Measurements from ENCODE around the gene SEMA5A. TPM values are rescaled to one million over a fixed set of nuclear protein-coding genes. Genes with fewer than 3 reads are reported as not detected.

SEMA5A gene
- polyA plus RNA-seq, 1 donor (not counting 4 experiments of a cell fraction or from before 2014, with no cell fraction given), result 0.16 TPM

DNA sequence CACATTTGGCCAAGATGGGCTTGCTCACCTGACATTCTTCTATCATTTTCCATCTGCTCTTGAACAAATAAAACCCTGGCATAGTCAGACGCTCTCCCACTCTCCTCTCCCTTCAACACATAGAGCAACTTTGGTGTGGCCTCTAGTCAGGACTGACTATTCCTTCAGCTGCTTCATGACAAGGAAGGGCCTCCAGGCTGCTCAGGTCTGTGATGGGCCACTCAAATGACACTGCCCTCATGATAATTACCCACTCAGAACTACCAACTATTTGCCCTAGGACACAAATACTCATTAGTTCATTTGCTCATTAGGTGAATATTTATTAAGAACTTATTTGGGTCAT is 376.3 kb downstream of the SEMA5A start:
- peaks cover 38% of the 10 kb centered on the region for H3K4me1 ChIP-seq (ENCODE audit: control insufficient read depth, extremely low read depth, insufficient read depth, low read length)
- no peak for FAIRE-seq
- no peaks in the 10 kb centered on the region for H3K9me1 ChIP-seq (ENCODE audit: control insufficient read depth, extremely low read depth, insufficient read depth, low read length)
- H3K4me3 ChIP-seq (ENCODE audit: control insufficient read depth in 2 of 3, extremely low read depth in 1 of 3, insufficient read depth in 2 of 3, low read depth in 1 of 3, low read length in 3 of 3), result no peak overlapping the region
- no peak for DNase-seq (ENCODE audit: low read depth, low spot score)
- H2AFZ ChIP-seq (ENCODE audit: control insufficient read depth, low read length), result no peak overlapping the region
- H3K9me3 ChIP-seq (ENCODE audit: control insufficient read depth, low read depth, low read length), result peaks cover 9% of the 10 kb centered on the region
- no peaks in the 10 kb centered on the region for H3K27me3 ChIP-seq (ENCODE audit: control insufficient read depth, extremely low read depth, insufficient read depth, low read length)
- no peak overlapping the region for H3K9ac ChIP-seq (ENCODE audit: control insufficient read depth, extremely low read depth, insufficient read depth, low read length)
- TF ChIP-seq, protein P1, sequence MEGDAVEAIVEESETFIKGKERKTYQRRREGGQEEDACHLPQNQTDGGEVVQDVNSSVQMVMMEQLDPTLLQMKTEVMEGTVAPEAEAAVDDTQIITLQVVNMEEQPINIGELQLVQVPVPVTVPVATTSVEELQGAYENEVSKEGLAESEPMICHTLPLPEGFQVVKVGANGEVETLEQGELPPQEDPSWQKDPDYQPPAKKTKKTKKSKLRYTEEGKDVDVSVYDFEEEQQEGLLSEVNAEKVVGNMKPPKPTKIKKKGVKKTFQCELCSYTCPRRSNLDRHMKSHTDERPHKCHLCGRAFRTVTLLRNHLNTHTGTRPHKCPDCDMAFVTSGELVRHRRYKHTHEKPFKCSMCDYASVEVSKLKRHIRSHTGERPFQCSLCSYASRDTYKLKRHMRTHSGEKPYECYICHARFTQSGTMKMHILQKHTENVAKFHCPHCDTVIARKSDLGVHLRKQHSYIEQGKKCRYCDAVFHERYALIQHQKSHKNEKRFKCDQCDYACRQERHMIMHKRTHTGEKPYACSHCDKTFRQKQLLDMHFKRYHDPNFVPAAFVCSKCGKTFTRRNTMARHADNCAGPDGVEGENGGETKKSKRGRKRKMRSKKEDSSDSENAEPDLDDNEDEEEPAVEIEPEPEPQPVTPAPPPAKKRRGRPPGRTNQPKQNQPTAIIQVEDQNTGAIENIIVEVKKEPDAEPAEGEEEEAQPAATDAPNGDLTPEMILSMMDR (optimal IDR thresholded peaks at IDR 0.05 in 1 of 3, IDR thresholded peaks at IDR 0.05 in 1 of 3, conservative IDR thresholded peaks at IDR 0.05 in 1 of 3; ENCODE audit: extremely low read depth in 1 of 3, insufficient read depth in 2 of 3, low read length in 3 of 3), result no peak
- TF ChIP-seq EZH2 (IDR thresholded peaks at IDR 0.05; ENCODE audit: low read length), result no peak
- no peaks in the 10 kb centered on the region for H4K20me1 ChIP-seq (ENCODE audit: control insufficient read depth, extremely low read depth, insufficient read depth, low read length)
- H3K79me2 ChIP-seq (ENCODE audit: control insufficient read depth, insufficient read depth, low read length), result no peaks in the 10 kb centered on the region
- peak overlapping the region; percentile 45 for H3K4me2 ChIP-seq (ENCODE audit: control insufficient read depth, extremely low read depth, insufficient read depth, low read depth, low read length)
- dilution Hi-C loops (cut with MboI; ENCODE audit: extremely low pct_ligation_motif_present, low sequenced_read_pairs), result no loop called here
- H3K27ac ChIP-seq (ENCODE audit: control insufficient read depth, insufficient read depth, low read length), result peak overlapping the region; percentile 43
- no peaks in the 10 kb centered on the region for H3K36me3 ChIP-seq (ENCODE audit: control insufficient read depth in 2 of 2, extremely low read depth in 1 of 2, insufficient read depth in 2 of 2, low read length in 2 of 2)

DNA sequence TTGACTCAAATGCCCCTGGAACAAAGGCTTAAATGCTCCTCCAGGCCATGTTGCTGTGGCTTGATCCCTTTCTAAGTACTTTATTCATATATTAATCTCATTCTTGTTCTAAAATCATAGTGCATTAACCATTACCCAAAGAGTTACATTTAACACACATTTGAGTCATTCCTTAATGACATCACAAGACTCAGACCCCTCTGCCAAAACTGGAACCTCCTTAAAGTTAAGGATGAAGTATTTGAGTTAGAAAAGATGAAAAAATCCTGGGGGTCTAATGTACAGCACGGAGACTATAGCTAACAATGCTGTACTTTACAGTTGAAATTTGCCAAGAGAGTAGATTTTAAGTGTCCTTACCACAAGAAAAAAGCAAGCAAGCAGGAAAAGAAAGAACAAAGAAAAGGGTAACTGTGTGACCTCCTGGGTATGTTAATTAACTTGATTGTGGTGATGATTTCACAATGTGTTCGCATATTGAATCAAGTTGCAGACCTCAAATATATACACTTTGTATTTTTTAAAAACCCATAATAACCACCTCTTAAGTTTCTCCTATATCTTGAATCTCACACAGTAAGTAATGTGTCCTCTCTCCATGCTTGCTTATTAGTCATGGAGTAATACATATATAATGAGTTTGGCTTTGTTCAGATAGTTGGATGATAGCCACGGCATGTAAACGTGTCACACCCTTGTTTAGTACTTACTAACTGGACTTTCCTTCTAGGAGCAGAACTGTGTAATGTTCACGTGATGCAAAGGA is 376.9 kb downstream of the SEMA5A start:
- FAIRE-seq, result peak; percentile 72
- H3K9me1 ChIP-seq (ENCODE audit: control insufficient read depth, extremely low read depth, insufficient read depth, low read length), result no peaks in the 10 kb centered on the region
- H3K4me3 ChIP-seq (ENCODE audit: control insufficient read depth in 2 of 3, extremely low read depth in 1 of 3, insufficient read depth in 2 of 3, low read depth in 1 of 3, low read length in 3 of 3), result no peak overlapping the region
- H2AFZ ChIP-seq (ENCODE audit: control insufficient read depth, low read length), result no peak overlapping the region
- no peaks in the 10 kb centered on the region for H3K36me3 ChIP-seq (ENCODE audit: control insufficient read depth in 2 of 2, extremely low read depth in 1 of 2, insufficient read depth in 2 of 2, low read length in 2 of 2)
- H3K4me1 ChIP-seq (ENCODE audit: control insufficient read depth, extremely low read depth, insufficient read depth, low read length), result peaks cover 33% of the 10 kb centered on the region
- no peak overlapping the region for H3K9ac ChIP-seq (ENCODE audit: control insufficient read depth, extremely low read depth, insufficient read depth, low read length)
- no peaks in the 10 kb centered on the region for H3K79me2 ChIP-seq (ENCODE audit: control insufficient read depth, insufficient read depth, low read length)
- H3K27me3 ChIP-seq (ENCODE audit: control insufficient read depth, extremely low read depth, insufficient read depth, low read length), result no peaks in the 10 kb centered on the region
- dilution Hi-C loops (cut with MboI; ENCODE audit: extremely low pct_ligation_motif_present, low sequenced_read_pairs), result no loop called here
- peak overlapping the region; percentile 43 for H3K27ac ChIP-seq (ENCODE audit: control insufficient read depth, insufficient read depth, low read length)
- DNase-seq (ENCODE audit: low read depth, low spot score), result peak; percentile 50
- TF ChIP-seq, protein P1 (optimal IDR thresholded peaks at IDR 0.05 in 1 of 3, IDR thresholded peaks at IDR 0.05 in 1 of 3, conservative IDR thresholded peaks at IDR 0.05 in 1 of 3; ENCODE audit: extremely low read depth in 1 of 3, insufficient read depth in 2 of 3, low read length in 3 of 3), result no peak
- no peak for TF ChIP-seq EZH2 (IDR thresholded peaks at IDR 0.05; ENCODE audit: low read length)
- H3K4me2 ChIP-seq (ENCODE audit: control insufficient read depth, extremely low read depth, insufficient read depth, low read depth, low read length), result peak overlapping the region; percentile 45
- no peaks in the 10 kb centered on the region for H4K20me1 ChIP-seq (ENCODE audit: control insufficient read depth, extremely low read depth, insufficient read depth, low read length)
- peaks cover 9% of the 10 kb centered on the region for H3K9me3 ChIP-seq (ENCODE audit: control insufficient read depth, low read depth, low read length)

Measured in keratinocyte (primary cell).